GM13976 (cell line): Measurements from ENCODE around the gene RPH3AL.

Source experiments
- DNase-seq: peaks from one replicate; pipeline ENCODE4 v3.0.0; 2012; ENCODE audit warnings: low spot score
- in situ Hi-C: fragments of 300-500 bp; cut with MboI; formaldehyde crosslinking; loops from one replicate; pipeline ENCODE4 v1.12.0; 2022; ENCODE audit warnings: low sequenced_read_pairs, mixed read lengths, inconsistent platforms; ENCODE audit not compliant: unreplicated experiment
- TF ChIP-seq, protein P1 (sequence below): IDR thresholded peaks from 2 replicates; pipeline ENCODE4 v1.5.1; 2012; ENCODE audit warnings: borderline replicate concordance, mild to moderate bottlenecking; ENCODE audit not compliant: insufficient read depth; ENCODE audit errors: extremely low read depth, missing control alignments, control extremely low read depth

RPH3AL gene

DNA sequence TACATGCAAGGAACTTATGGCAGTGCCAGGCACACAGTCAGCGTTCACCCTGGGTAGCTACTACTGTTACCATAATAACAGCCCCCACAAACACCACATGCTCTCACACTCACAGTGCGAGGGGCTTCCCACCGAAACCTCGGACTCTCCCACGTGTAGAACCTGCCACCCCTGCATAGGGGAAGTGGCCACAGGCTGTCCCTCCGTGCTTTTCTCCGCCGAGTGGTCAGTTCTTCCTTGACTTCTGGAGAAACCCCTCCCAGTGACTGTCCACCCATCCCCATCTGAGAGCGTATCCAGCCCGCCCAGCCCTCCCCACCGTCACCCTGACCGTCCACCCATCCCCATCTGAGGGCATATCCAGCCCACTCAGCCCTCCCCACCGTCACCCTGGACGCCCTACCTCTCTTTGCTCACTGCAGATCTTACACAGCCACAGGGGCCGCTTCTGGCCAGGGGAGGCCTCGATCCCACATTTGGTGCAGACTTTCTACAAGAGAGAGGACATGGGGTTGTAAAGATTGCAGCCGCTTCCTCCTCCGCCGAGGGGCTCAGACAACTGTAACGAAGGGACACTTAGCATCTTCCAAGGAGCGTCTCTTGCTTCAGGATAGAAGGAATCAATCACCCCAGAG is 71.1 kb downstream of the RPH3AL start:
- DNase-seq, result no peak
- in situ Hi-C loops, result no loop called here
- TF ChIP-seq, protein P1, sequence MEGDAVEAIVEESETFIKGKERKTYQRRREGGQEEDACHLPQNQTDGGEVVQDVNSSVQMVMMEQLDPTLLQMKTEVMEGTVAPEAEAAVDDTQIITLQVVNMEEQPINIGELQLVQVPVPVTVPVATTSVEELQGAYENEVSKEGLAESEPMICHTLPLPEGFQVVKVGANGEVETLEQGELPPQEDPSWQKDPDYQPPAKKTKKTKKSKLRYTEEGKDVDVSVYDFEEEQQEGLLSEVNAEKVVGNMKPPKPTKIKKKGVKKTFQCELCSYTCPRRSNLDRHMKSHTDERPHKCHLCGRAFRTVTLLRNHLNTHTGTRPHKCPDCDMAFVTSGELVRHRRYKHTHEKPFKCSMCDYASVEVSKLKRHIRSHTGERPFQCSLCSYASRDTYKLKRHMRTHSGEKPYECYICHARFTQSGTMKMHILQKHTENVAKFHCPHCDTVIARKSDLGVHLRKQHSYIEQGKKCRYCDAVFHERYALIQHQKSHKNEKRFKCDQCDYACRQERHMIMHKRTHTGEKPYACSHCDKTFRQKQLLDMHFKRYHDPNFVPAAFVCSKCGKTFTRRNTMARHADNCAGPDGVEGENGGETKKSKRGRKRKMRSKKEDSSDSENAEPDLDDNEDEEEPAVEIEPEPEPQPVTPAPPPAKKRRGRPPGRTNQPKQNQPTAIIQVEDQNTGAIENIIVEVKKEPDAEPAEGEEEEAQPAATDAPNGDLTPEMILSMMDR, result no peak

DNA sequence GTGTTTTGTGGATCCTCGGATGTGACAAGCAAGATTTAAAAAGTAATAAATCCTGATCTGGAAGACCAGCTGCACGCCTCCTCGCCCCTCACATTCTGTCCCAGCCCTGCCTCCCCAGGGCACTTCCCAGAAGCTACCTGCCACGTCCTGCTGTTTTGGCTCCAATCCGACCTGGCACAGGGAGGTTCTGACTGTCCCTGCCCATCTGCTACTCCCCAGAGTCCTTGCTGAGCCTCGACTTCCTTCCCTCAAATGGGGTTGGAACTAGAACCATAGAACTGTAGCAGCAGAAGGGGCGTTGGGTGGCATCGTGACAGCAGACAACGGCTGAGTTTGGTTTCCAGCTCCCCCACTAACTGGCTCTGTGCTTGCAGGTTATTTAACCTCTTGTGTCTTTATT is 71.7 kb downstream of the RPH3AL start:
- in situ Hi-C loops, result no loop called here
- DNase-seq, result no peak
- TF ChIP-seq, protein P1, result no peak

DNA sequence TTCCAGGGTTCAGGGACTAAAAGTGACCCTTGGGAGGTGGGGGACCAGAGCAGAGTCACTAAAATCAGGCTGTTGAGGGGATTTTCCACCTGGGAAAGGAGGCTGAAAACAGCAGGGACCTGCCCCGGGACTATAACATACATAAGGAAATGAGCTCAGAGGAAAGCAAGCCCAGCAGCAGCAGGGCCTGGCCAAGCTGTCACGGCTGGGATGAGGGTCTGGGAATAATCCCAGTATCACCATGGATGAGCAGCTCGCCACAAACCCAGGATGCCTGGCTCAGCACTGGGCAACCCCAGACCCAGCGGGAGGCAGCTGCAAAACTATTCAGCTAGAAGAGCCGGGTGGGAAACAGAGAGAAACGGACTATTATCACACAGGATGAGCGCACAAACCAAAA is 72.4 kb downstream of the RPH3AL start:
- TF ChIP-seq, protein P1, result no peak
- no peak for DNase-seq
- in situ Hi-C loops, result no loop called here

DNA sequence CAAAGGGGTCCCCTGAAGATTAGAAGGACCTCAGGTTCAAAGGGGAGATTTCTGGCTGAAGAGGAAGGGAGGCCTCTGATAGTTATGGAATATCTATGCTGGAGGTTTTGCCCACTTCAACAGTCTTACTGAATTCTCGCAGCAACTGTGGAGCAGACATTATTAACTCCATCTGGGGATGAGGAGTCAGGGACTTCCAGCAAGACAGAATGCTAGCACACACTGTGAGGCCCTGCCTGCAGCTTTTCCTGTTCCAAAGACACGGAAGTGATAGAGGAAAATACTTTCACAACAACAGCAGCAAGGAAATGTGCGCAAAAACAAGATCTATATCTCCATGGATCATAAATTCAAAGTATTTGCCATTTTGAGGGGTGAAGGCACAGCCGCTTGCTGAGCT is 72.8 kb downstream of the RPH3AL start:
- TF ChIP-seq, protein P1, result no peak
- DNase-seq, result no peak
- in situ Hi-C loops, result no loop called here

- no peak for DNase-seq
- in situ Hi-C loops, result no loop called here
Measured at GRCh38 chr17:279331-279730, 73.3 kb downstream of the RPH3AL start.

GRCh38 chr17:278676-279059 is 73.9 kb downstream of the RPH3AL start:
- TF ChIP-seq, protein P1, result no peak
- in situ Hi-C loops, result no loop called here
- DNase-seq, result no peak

More at GRCh38 chr17:279331-279730, 73.3 kb downstream of the RPH3AL start:
- TF ChIP-seq, protein P1, result no peak
